ENCODE results near the gene LZTFL1. TPM values are rescaled to one million over a fixed set of nuclear protein-coding genes. Genes with fewer than 3 reads are reported as not detected.

The LZTFL1 gene
- total RNA-seq, 2 experiments from 2014 or later: 5.1 to 6.7 TPM

DNA sequence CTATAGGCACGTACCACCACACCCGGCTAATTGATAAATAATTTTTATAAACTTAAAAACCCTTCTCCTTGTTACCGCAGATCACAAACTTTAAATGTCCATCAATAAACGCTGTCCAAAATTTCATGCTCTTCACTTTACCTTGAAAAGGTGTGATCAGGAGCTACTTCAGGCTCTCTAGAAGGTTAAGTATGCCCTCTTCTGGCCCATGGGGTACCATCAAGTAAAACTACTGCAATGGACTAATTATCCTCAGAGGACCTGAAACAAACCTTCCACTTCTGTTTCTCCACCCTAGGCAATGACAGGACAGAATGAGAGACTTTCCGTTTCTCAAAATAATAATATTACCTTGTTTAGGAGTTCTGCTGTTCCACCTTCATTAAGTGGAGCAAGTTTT is 9.2 kb downstream of the LZTFL1 start:
- Mint-ChIP-seq H3K36me3 (ENCODE audit: low read depth) (no peaks in the 10 kb centered on the region), H3K9me3 (ENCODE audit: insufficient read depth) (no peaks in the 10 kb centered on the region), H3K27ac (no peak overlapping the region), H3K27me3 (ENCODE audit: low read depth) (no peaks in the 10 kb centered on the region), H3K4me1 (ENCODE audit: low read depth) (no peaks in the 10 kb centered on the region), H3K4me3 (no peak overlapping the region)
- DNase-seq (no peak), ATAC-seq (no peak)
- POLR2A ChIA-PET: interaction anchor here (0.7 kb wide), 1 partner anchor 271 kb away, joined by 3 read pairs; no protein-coding TSS in a partner anchor
- CTCF ChIA-PET: interaction anchor here (0.7 to 2.6 kb wide), 10 partner anchors 8 to 100 kb away, joined by 3 to 9 read pairs (median 3); partner anchors contain the start of gene LZTFL1

DNA sequence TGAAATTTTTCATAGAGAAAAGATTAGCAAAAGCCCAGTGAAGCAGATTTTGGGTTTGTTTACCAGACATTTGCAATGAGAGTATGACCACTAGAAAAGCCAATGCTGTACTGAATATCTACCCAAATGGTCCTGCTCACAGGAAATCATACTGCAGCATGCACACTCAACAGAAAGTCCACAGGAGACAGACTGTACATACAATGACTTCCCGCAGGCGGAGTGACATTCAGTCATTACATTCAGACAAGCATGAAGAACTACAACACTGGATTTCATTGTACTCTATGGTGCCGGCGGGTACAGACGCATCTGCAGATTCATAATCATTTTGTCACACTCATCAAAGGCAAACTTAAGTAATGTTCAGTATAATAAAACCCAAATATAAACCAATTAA is 11.8 kb downstream of the LZTFL1 start:
- H3K27ac Mint-ChIP-seq: no peak overlapping the region
- H3K4me3 Mint-ChIP-seq: no peak overlapping the region
- ATAC-seq (no peak), DNase-seq (no peak)
- no peaks in the 10 kb centered on the region for H3K4me1 Mint-ChIP-seq (ENCODE audit: low read depth)
- H3K9me3 Mint-ChIP-seq (ENCODE audit: insufficient read depth): no peaks in the 10 kb centered on the region
- H3K36me3 Mint-ChIP-seq (ENCODE audit: low read depth): no peaks in the 10 kb centered on the region
- no peaks in the 10 kb centered on the region for H3K27me3 Mint-ChIP-seq (ENCODE audit: low read depth)
- ChIA-PET CTCF (interaction anchor here (1.0 to 2.6 kb wide), 3 partner anchors 13 to 249 kb away, joined by 3 to 9 read pairs (median 4); partner anchors contain the start of gene LZTFL1), POLR2A (no interaction called here)

DNA sequence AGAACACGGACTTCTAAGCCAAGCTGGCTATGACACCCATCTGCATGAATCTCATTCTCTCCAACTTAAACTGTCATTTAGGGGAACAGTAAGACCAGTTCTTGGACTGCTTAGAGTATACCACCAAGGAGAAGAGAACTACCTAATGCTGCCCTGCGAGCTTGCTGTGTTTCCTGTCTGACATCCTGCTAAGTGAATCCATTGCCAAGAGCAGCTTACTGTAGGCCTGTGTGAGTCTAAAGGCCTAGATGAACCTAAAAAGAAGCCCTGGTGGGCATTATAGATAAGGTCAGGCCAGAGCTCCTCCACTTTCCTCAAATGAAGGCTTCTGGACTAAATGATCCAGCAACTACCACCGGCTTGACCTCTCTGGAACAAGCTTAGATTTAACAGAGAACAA is 15.0 kb downstream of the LZTFL1 start:
- H3K4me3 Mint-ChIP-seq: no peak overlapping the region
- ChIA-PET POLR2A (interaction anchor here (1.3 kb wide), 1 partner anchor 14 kb away, joined by 3 read pairs; no protein-coding TSS in a partner anchor), CTCF (interaction anchor here (0.9 to 1.4 kb wide), 4 partner anchors 10 to 252 kb away, joined by 3 to 5 read pairs (median 4); no protein-coding TSS in a partner anchor)
- DNase-seq: no peak
- H3K4me1 Mint-ChIP-seq (ENCODE audit: low read depth): no peaks in the 10 kb centered on the region
- H3K27ac Mint-ChIP-seq: no peak overlapping the region
- no peaks in the 10 kb centered on the region for H3K36me3 Mint-ChIP-seq (ENCODE audit: low read depth)
- ATAC-seq: no peak
- H3K27me3 Mint-ChIP-seq (ENCODE audit: low read depth): no peaks in the 10 kb centered on the region
- H3K9me3 Mint-ChIP-seq (ENCODE audit: insufficient read depth): no peaks in the 10 kb centered on the region

DNA sequence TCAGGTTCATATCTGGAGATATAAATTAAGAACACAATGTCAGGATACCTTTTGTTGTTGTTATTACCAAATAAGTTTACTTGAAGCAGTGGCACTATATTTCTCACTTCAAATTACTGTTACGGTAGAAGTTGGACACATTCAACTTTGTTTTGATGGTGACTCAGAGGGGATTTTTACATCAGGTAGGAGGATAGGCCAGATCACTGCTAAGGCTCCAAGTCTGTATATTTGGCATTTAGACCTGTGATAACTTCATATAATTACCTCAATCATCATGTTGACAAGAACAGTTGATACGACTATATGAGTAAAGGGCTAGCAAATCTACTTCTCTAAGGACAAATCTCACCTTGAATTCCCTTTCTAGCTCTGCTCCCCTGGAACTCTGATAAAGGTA is 15.6 kb downstream of the LZTFL1 start:
- Mint-ChIP-seq H3K36me3 (ENCODE audit: low read depth) (no peaks in the 10 kb centered on the region), H3K4me3 (no peak overlapping the region), H3K27ac (no peak overlapping the region), H3K9me3 (ENCODE audit: insufficient read depth) (no peaks in the 10 kb centered on the region), H3K27me3 (ENCODE audit: low read depth) (no peaks in the 10 kb centered on the region), H3K4me1 (ENCODE audit: low read depth) (no peaks in the 10 kb centered on the region)
- no peak for DNase-seq
- POLR2A ChIA-PET: interaction anchor here (1.3 kb wide), 1 partner anchor 14 kb away, joined by 3 read pairs; no protein-coding TSS in a partner anchor
- no peak for ATAC-seq
- CTCF ChIA-PET: interaction anchor here (1.2 to 1.4 kb wide), 3 partner anchors 11 to 252 kb away, joined by 3 to 5 read pairs (median 4); no protein-coding TSS in a partner anchor

DNA sequence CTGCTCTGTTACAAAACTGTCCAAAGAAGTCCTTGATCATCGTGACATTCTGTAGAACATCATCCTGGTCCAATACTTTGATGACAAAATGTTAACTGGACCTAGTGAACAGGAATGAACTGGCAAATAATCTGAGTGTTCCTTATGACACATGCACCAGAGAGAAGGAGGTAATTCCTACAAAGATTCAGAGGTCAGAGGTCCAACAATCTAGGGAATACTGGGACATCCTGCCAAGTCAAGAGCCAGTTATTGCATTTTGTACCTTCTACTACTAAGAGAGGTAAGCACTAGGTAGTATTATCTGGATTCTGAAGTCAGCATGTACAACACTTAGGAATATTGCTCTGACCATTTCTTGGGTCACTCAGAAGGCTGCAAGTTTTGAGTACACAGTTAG is 20.8 kb downstream of the LZTFL1 start:
- CTCF ChIA-PET: no interaction called here
- H3K27ac Mint-ChIP-seq: no peak overlapping the region

DNA sequence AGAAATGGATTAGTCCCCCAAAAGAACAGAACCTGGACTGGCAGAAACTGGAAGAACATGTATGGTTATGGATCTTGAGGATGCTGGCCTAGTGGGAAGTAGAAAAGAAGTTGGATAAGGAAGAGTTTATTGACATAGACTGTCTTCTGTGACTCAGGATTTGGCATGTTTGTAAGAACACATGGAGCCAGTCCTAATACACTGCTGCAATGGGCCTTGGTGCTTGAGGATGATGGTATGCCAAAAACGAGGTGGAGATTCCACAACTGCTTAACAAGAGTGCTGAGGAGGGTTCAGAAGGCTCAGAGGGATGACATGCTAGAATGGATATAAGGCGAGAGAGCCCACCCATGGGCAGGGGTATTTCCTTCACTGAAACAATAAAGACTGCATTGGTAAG is 22.4 kb downstream of the LZTFL1 start:
- CTCF ChIA-PET: no interaction called here
- Mint-ChIP-seq H3K9me3 (ENCODE audit: insufficient read depth) (peaks cover 4% of the 10 kb centered on the region), H3K4me3 (no peak overlapping the region), H3K27ac (no peak overlapping the region), H3K4me1 (ENCODE audit: low read depth) (no peaks in the 10 kb centered on the region), H3K36me3 (ENCODE audit: low read depth) (no peaks in the 10 kb centered on the region), H3K27me3 (ENCODE audit: low read depth) (peaks cover 3% of the 10 kb centered on the region)
- DNase-seq (no peak), ATAC-seq (no peak)
- POLR2A ChIA-PET: no interaction called here

More for the DNA sequence above, 20.8 kb downstream of the LZTFL1 start:
- peaks cover 4% of the 10 kb centered on the region for H3K9me3 Mint-ChIP-seq (ENCODE audit: insufficient read depth)
- no peaks in the 10 kb centered on the region for H3K27me3 Mint-ChIP-seq (ENCODE audit: low read depth)
- POLR2A ChIA-PET: no interaction called here
- no peaks in the 10 kb centered on the region for H3K36me3 Mint-ChIP-seq (ENCODE audit: low read depth)
- no peak overlapping the region for H3K4me3 Mint-ChIP-seq
- no peaks in the 10 kb centered on the region for H3K4me1 Mint-ChIP-seq (ENCODE audit: low read depth)
- DNase-seq: no peak
- no peak for ATAC-seq

DNA sequence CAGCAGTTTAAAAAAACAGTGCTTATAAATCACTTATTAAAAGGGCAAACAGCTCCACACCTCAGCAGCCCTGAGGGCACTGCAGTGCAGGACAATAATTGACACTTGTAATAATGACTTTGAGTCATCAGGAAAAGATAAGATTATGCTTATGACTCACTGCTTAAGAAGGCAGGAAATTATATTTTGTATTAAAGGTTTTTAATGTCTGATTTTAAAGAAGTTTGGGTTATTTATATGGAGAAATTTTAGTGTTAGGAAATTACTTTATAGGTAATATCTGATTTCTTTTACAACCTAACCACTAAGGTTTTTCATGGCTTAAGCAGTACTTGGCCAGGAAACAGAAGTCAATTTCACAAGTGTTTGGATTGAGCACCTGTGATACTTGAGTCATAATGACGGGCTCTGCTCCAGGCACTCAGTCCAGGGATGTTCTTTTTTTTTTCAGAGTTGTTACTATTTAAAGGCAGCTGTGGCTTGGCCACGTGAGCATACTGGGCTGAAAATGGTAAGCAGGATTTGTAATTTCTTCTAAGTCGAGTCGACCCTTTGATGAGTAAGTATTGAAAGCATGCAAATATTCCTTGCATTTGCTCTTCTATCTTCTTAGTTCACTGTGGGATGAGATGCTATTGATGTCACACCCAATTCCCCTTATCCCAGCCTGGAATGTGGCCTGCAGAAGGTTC is 23.9 kb downstream of the LZTFL1 start:
- no peak for DNase-seq
- no peaks in the 10 kb centered on the region for H3K4me1 Mint-ChIP-seq (ENCODE audit: low read depth)
- ChIA-PET POLR2A (no interaction called here), CTCF (interaction anchor here (0.9 to 1.1 kb wide), 2 partner anchors 14 to 261 kb away, joined by 4 read pairs; no protein-coding TSS in a partner anchor)
- H3K9me3 Mint-ChIP-seq (ENCODE audit: insufficient read depth): peaks cover 4% of the 10 kb centered on the region
- H3K4me3 Mint-ChIP-seq: no peak overlapping the region
- H3K27me3 Mint-ChIP-seq (ENCODE audit: low read depth): peaks cover 3% of the 10 kb centered on the region
- no peaks in the 10 kb centered on the region for H3K36me3 Mint-ChIP-seq (ENCODE audit: low read depth)
- no peak for ATAC-seq
- no peak overlapping the region for H3K27ac Mint-ChIP-seq

DNA sequence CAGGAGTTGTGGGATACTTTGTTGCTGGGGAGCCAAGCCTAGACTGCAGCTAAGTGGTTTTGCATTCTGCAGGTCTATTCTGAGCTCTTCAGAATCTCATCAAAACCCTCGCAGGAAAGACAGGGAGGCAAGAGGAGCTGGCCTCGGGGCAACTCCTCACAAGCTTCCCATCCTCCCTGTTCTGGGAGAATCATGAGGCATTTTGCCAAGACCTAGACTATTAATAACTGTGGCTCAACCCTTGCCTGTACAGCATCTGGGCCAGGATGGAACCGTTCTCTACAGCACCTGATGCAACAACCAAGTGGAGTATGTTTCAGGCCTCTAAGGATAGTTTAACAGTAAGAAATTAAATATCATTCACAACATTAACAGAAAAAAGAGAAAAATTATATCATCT is 25.4 kb downstream of the LZTFL1 start:
- Mint-ChIP-seq H3K4me3 (no peak overlapping the region), H3K4me1 (ENCODE audit: low read depth) (no peaks in the 10 kb centered on the region), H3K36me3 (ENCODE audit: low read depth) (no peaks in the 10 kb centered on the region), H3K27ac (no peak overlapping the region), H3K27me3 (ENCODE audit: low read depth) (peaks cover 3% of the 10 kb centered on the region), H3K9me3 (ENCODE audit: insufficient read depth) (peaks cover 4% of the 10 kb centered on the region)
- no peak for ATAC-seq
- ChIA-PET POLR2A (no interaction called here), CTCF (interaction anchor here (1.1 kb wide), 2 partner anchors 263 kb away, joined by 3 to 4 read pairs; no protein-coding TSS in a partner anchor)
- no peak for DNase-seq

DNA sequence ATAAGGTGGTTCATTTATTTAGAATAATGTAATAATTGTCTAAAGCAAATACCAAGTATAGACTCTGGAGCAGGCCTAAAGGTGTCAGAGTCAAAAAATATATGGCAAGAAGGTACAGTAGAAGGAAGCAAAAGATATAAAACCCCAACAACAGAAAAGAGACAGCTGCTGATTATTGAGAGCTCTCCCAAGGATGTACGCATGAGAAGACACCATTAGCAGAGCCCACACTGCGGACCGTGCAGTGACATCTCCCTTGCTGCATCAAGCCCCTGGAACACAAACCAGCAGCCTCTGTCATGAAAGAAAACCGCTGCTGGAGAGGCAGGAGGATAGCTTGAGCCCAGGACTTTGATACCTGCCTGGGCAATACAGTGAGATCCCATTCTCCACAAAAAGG is 27.6 kb downstream of the LZTFL1 start:
- CTCF ChIA-PET: no interaction called here

DNA sequence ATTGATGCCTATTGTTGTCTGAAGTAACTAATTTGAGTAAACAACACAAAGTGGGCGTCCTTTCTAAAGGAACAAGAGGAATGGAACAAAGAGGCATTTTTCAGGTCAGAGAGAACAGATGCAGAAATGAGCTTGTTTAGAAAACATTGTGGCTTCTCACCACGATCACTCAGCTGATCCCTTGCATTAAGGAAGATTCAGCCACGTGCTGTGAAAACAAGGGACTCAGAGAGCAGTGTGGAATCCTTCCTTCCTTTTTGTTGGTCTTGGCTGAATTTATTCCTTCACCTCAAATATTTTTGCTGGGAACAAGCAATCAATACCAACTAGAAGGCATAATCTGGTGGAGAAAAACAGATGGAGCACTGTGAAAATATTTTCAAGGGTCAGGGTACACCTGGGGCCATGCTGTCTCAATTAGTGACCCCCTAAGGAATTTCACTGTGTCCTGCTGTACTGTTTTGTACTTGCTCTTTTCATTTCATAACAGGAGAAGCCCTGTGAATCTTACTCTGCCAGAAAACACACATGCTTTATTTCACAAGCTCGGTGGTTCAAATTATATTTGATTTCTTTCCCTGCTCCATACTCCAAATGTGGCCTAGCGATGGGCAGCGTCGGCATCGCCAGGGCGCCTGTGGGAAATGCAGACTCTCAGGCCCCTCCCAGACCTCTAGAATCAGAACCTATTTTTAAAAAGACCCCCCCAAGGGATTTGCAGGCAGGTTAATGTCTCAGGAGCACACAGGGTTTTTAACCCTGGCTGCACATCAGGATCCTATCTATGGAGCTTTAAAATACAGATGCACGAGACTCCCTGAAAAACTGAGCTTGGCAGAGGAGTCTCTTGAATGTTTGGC is 34.0 kb downstream of the LZTFL1 start:
- peaks cover 25% of the 10 kb centered on the region for H3K27me3 Mint-ChIP-seq (ENCODE audit: low read depth)
- DNase-seq: no peak
- ChIA-PET POLR2A (no interaction called here), CTCF (no interaction called here)
- no peaks in the 10 kb centered on the region for H3K36me3 Mint-ChIP-seq (ENCODE audit: low read depth)
- no peak overlapping the region for H3K27ac Mint-ChIP-seq
- ATAC-seq: no peak
- no peak overlapping the region for H3K4me3 Mint-ChIP-seq
- H3K4me1 Mint-ChIP-seq (ENCODE audit: low read depth): peaks cover 5% of the 10 kb centered on the region
- H3K9me3 Mint-ChIP-seq (ENCODE audit: insufficient read depth): no peaks in the 10 kb centered on the region

More for the DNA sequence above, 27.6 kb downstream of the LZTFL1 start:
- POLR2A ChIA-PET: interaction anchor here (0.6 kb wide), 1 partner anchor 488 kb away, joined by 3 read pairs; no protein-coding TSS in a partner anchor
- Mint-ChIP-seq H3K4me1 (ENCODE audit: low read depth) (no peaks in the 10 kb centered on the region), H3K9me3 (ENCODE audit: insufficient read depth) (peaks cover 4% of the 10 kb centered on the region), H3K27me3 (ENCODE audit: low read depth) (peaks cover 9% of the 10 kb centered on the region), H3K36me3 (ENCODE audit: low read depth) (no peaks in the 10 kb centered on the region), H3K27ac (no peak overlapping the region), H3K4me3 (no peak overlapping the region)
- ATAC-seq (no peak), DNase-seq (no peak)

DNA sequence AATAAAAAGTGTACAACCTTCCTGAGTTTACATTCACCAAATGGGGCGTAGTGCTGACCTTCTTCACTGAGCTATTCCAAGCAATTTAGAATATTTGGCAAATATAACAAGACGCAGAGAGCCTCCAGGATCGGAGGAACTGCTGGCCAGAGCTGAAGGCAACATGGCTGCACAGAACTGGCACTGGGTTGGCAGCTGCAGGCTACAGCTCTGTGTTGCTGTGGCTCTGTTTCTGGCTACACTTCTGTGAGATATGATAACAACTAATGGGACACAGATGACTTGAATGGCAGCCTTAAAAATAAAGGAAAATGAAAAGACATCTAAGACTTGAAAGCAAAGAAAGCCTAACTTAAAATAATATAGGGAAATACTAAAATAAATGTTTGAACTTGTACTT is 34.8 kb downstream of the LZTFL1 start:
- Mint-ChIP-seq H3K4me3 (no peak overlapping the region), H3K27ac (no peak overlapping the region), H3K4me1 (ENCODE audit: low read depth) (peaks cover 5% of the 10 kb centered on the region), H3K9me3 (ENCODE audit: insufficient read depth) (no peaks in the 10 kb centered on the region), H3K27me3 (ENCODE audit: low read depth) (peaks cover 25% of the 10 kb centered on the region), H3K36me3 (ENCODE audit: low read depth) (no peaks in the 10 kb centered on the region)
- ChIA-PET POLR2A (no interaction called here), CTCF (no interaction called here)
- DNase-seq (no peak), ATAC-seq (no peak)

DNA sequence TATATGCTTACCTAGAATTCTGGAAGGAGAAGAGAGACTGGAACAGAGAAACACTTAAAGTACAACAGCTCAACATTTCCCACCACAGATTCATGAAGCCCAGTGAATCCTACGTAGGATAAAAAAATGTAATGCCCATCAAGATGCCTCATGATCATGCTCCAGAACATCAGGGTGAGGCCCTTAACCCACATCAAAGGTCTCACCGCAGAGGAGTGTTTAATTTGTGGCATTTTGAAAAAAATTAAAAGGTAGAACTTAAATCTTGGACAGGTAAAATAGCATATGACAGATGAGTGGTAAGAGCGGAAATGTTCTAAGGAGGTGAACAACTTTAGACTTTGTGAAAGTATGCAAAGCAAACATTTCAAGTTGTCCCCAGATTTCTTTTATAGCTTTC is 35.8 kb downstream of the LZTFL1 start:
- CTCF ChIA-PET: interaction anchor here (0.8 kb wide), 1 partner anchor 26 kb away, joined by 3 read pairs; no protein-coding TSS in a partner anchor
- POLR2A ChIA-PET: interaction anchor here (0.6 kb wide), 1 partner anchor 273 kb away, joined by 3 read pairs; no protein-coding TSS in a partner anchor
- DNase-seq (no peak), ATAC-seq (no peak)
- no peak overlapping the region for H3K4me3 Mint-ChIP-seq
- peaks cover 28% of the 10 kb centered on the region for H3K27me3 Mint-ChIP-seq (ENCODE audit: low read depth)
- H3K4me1 Mint-ChIP-seq (ENCODE audit: low read depth): peaks cover 5% of the 10 kb centered on the region
- H3K36me3 Mint-ChIP-seq (ENCODE audit: low read depth): no peaks in the 10 kb centered on the region
- H3K9me3 Mint-ChIP-seq (ENCODE audit: insufficient read depth): no peaks in the 10 kb centered on the region
- no peak overlapping the region for H3K27ac Mint-ChIP-seq
